Choroid plexus epithelial cell (primary cell): ENCODE results near the gene CORO7.

Experiments used
- DNase-seq: peaks from one replicate; pipeline ENCODE4 v3.0.0-alpha.2; 2010; ENCODE audit warnings: low read depth
- H3K4me3 ChIP-seq: 2 replicates; pipeline ENCODE4 v1.5.1; 2011; ENCODE audit warnings: low read depth, mild to moderate bottlenecking, control low read depth, low read length, moderate library complexity
- TF ChIP-seq, protein P1 (sequence below): conservative IDR thresholded peaks from 2 replicates; pipeline ENCODE4 v1.5.1; 2011; ENCODE audit warnings: low read depth, mild to moderate bottlenecking, control low read depth, inconsistent platforms, low read length, moderate library complexity

CORO7 gene

GRCh38 chr16:4370151-4370550 lies 46.2 kb downstream of the CORO7 start:
- no peak overlapping the region for H3K4me3 ChIP-seq
- TF ChIP-seq, protein P1, sequence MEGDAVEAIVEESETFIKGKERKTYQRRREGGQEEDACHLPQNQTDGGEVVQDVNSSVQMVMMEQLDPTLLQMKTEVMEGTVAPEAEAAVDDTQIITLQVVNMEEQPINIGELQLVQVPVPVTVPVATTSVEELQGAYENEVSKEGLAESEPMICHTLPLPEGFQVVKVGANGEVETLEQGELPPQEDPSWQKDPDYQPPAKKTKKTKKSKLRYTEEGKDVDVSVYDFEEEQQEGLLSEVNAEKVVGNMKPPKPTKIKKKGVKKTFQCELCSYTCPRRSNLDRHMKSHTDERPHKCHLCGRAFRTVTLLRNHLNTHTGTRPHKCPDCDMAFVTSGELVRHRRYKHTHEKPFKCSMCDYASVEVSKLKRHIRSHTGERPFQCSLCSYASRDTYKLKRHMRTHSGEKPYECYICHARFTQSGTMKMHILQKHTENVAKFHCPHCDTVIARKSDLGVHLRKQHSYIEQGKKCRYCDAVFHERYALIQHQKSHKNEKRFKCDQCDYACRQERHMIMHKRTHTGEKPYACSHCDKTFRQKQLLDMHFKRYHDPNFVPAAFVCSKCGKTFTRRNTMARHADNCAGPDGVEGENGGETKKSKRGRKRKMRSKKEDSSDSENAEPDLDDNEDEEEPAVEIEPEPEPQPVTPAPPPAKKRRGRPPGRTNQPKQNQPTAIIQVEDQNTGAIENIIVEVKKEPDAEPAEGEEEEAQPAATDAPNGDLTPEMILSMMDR, result no peak
- DNase-seq, result no peak

DNA sequence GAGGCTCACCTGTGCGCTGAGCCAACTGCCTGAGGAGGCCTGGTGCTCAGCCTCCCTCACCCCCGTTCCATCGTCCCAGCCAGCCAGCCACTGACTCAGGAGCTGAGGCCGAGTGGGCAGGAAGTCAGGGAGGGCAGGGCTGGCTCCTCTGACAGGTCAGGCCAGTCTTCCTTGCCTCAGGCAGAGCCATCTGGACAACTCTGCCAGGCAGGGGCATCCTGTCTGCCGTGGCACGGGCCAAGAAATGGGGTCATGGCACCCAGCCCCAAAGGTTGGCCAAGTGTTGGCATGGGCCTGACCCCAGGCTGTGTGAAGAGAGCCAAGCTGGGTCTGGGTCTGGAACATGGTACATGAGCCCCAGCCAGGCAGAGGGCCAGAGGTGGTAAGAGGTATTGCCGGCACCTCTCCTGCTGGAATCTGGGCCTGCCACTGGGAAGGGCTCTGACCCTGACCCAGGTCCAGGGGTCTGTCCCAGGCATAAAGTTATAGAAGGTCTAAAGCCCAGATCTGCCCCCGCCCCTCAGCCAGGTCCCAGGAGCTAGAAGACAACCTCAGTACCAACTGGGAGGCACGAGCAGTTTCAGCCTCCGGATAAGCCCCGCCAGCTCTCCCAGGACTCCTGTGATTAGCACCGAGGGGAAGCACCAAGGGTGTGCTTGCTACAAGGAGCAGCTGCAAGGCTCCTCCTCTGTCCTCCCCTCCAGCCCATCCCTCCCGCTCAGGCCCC lies 47.2 kb downstream of the CORO7 start:
- H3K4me3 ChIP-seq, result no peak overlapping the region
- TF ChIP-seq, protein P1, result no peak
- DNase-seq, result no peak

DNA sequence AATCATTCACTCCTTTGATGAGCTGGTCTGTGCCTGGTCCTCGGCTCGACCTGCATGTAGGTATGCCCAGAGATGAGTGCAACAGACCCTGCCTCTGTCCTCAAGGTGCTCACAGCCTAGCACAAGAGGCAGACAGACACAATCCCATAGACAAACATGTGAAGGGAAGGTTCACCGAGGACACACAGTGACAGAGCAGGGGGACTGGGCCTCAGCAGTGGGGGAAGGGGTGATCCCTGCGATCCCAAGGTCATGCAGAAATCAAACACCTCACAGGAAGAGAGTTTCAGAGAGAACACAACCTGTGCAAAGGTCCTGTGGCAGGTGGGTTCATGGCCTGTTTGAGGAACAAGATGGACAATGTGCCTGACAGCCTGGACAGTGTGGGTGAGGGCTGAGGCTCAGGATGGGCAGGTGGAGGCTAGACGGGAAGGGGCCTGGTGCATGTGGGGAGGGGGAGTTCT lies 49.0 kb downstream of the CORO7 start:
- TF ChIP-seq, protein P1, result no peak
- no peak for DNase-seq
- no peak overlapping the region for H3K4me3 ChIP-seq

- TF ChIP-seq, protein P1, result no peak
- no peak overlapping the region for H3K4me3 ChIP-seq
- no peak for DNase-seq
Observed at GRCh38 chr16:4366016-4366415, 50.4 kb downstream of the CORO7 start.

GRCh38 chr16:4365615-4366014 lies 50.8 kb downstream of the CORO7 start:
- H3K4me3 ChIP-seq, result no peak overlapping the region
- no peak for DNase-seq
- TF ChIP-seq, protein P1, result no peak

DNA sequence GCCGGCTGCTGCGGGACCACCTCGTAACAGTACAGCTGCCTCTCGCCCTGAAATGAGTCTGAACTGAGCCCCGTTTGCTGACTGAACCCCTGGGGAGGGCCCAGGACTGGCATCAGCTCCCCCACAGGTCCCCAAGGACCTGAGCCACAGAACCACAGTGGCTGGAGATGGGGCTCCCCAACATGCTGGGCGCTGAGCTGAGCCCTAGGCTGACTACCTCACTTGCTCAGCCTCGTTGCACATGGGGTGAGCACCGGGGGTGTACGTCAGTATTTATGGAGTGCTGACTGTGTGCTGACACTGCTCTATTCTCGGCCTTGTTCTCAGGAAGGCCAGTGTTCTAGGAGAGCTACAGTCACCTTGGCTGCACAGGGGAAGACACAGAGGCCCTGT lies 51.4 kb downstream of the CORO7 start:
- no peak for DNase-seq
- TF ChIP-seq, protein P1, result no peak
- H3K4me3 ChIP-seq, result no peak overlapping the region
